ENCODE measurements around the gene DLL4.

DNA sequence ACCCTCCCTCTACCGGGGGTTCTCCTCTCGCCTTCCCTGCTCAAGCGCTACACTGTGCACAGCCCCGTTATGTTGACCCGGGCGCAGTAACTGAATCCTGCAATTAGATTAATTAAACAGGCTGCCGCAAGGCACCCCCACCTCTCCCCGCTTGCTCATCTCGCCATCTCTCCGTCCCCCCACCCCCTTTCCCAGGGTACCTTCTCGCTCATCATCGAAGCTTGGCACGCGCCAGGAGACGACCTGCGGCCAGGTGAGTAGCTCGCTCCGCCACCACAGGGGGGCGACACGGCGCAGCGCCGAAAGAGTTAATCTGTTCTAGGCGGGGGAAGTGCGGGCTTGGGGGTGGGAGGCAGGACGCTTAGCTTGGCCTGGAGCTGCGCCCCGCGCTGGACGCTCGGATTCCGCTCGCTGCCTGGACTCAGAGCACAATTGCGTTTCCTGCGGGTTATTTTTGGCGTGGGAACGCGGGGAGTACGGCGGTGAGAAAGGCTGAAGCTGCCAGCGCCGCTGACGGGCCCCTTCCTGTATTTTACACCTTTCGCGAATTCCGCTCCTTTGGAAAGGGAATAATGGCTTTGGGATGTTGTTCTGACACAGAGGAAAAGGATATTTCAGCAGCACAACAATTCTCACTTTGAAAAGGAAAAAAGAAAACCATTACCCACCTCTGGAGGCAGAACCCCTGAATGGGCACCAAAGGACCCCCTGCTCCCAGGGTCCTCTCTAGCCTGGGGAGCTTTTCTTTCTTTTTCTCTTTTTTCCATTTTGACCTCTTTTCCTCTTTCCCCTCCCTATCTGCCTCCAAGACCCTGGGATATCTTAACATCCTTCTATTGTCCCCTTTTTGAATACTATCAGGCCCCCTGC lies 1.5 kb downstream of the DLL4 start:
- TF ChIP-seq, protein P1, sequence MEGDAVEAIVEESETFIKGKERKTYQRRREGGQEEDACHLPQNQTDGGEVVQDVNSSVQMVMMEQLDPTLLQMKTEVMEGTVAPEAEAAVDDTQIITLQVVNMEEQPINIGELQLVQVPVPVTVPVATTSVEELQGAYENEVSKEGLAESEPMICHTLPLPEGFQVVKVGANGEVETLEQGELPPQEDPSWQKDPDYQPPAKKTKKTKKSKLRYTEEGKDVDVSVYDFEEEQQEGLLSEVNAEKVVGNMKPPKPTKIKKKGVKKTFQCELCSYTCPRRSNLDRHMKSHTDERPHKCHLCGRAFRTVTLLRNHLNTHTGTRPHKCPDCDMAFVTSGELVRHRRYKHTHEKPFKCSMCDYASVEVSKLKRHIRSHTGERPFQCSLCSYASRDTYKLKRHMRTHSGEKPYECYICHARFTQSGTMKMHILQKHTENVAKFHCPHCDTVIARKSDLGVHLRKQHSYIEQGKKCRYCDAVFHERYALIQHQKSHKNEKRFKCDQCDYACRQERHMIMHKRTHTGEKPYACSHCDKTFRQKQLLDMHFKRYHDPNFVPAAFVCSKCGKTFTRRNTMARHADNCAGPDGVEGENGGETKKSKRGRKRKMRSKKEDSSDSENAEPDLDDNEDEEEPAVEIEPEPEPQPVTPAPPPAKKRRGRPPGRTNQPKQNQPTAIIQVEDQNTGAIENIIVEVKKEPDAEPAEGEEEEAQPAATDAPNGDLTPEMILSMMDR (IDR thresholded peaks at IDR 0.05): peak in 3 of 4 experiments; percentile 11 to 49 (median 26)
- TF ChIP-seq POLR2A (IDR thresholded peaks at IDR 0.05) (no peak), POLR2AphosphoS5 (IDR thresholded peaks at IDR 0.05) (no peak)
